HL-60 (cell line): ENCODE results near the gene ISLR2.
"Not testable (repeated sequence)": the region's sequence is repeated elsewhere in the genome, so short reads cannot be mapped to it uniquely, and the experiment has no call there.

Experiments used
- GABPA ChIP-seq: IDR thresholded peaks from 2 replicates; pipeline ENCODE4 v1.6.1; 2012; ENCODE audit warnings: low read depth
- POLR2AphosphoS5 ChIP-seq: IDR thresholded peaks from 2 replicates; pipeline ENCODE4 v1.6.1; 2012; ENCODE audit warnings: low read depth
- SPI1 ChIP-seq: IDR thresholded peaks from 2 replicates; pipeline ENCODE4 v1.6.1; 2012; ENCODE audit warnings: low read depth, mild to moderate bottlenecking, borderline replicate concordance
- TF ChIP-seq, protein P1 (sequence below): IDR thresholded peaks from 2 replicates; pipeline ENCODE4 v1.6.1; 2012; ENCODE audit warnings: low read depth; ENCODE audit not compliant: insufficient replicate concordance
- TF ChIP-seq, protein P2 (sequence below): IDR thresholded peaks from one replicate; pipeline ENCODE4 v1.5.1; 2011; ENCODE audit warnings: low read length, control low read depth, inconsistent platforms; ENCODE audit not compliant: insufficient read depth

DNA sequence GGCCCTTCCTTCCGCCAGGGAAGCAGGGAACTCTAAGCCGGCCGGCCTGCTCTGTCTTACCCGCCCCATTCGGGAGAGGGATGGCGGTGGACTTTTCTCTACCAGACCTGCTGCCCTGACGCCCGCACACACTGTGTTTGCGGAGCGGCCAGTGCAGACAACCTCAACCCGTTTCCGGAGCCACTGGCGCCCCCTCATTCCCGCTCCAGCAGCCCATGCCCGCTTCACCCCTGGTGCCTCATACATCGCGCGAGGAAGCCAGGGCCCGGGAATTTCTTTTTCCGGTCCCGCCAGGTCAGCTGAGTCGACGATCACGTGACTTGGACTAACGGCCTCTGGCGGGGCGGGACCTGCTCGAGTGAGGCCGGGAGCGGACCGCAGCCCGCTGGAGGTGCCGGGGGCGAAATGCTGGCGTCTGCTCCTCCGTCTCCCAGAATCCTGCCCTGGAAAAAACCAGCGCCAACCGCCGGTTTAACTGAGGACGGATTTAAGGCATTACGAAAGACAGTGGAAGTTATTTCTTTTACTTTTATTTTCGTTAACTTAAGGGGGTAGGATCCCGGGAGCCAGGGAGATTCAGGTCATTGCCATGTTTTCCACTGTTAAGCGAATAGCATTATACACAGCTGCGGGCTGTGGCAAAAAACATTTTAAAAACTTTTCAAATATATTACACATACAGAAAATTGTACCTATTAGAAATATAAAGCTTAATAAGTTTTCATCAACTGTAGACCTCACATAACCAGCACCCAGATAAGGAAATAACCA lies 30.2 kb upstream of the ISLR2 start:
- TF ChIP-seq, protein P1, sequence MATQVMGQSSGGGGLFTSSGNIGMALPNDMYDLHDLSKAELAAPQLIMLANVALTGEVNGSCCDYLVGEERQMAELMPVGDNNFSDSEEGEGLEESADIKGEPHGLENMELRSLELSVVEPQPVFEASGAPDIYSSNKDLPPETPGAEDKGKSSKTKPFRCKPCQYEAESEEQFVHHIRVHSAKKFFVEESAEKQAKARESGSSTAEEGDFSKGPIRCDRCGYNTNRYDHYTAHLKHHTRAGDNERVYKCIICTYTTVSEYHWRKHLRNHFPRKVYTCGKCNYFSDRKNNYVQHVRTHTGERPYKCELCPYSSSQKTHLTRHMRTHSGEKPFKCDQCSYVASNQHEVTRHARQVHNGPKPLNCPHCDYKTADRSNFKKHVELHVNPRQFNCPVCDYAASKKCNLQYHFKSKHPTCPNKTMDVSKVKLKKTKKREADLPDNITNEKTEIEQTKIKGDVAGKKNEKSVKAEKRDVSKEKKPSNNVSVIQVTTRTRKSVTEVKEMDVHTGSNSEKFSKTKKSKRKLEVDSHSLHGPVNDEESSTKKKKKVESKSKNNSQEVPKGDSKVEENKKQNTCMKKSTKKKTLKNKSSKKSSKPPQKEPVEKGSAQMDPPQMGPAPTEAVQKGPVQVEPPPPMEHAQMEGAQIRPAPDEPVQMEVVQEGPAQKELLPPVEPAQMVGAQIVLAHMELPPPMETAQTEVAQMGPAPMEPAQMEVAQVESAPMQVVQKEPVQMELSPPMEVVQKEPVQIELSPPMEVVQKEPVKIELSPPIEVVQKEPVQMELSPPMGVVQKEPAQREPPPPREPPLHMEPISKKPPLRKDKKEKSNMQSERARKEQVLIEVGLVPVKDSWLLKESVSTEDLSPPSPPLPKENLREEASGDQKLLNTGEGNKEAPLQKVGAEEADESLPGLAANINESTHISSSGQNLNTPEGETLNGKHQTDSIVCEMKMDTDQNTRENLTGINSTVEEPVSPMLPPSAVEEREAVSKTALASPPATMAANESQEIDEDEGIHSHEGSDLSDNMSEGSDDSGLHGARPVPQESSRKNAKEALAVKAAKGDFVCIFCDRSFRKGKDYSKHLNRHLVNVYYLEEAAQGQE: not testable (repeated sequence)
- TF ChIP-seq, protein P2, sequence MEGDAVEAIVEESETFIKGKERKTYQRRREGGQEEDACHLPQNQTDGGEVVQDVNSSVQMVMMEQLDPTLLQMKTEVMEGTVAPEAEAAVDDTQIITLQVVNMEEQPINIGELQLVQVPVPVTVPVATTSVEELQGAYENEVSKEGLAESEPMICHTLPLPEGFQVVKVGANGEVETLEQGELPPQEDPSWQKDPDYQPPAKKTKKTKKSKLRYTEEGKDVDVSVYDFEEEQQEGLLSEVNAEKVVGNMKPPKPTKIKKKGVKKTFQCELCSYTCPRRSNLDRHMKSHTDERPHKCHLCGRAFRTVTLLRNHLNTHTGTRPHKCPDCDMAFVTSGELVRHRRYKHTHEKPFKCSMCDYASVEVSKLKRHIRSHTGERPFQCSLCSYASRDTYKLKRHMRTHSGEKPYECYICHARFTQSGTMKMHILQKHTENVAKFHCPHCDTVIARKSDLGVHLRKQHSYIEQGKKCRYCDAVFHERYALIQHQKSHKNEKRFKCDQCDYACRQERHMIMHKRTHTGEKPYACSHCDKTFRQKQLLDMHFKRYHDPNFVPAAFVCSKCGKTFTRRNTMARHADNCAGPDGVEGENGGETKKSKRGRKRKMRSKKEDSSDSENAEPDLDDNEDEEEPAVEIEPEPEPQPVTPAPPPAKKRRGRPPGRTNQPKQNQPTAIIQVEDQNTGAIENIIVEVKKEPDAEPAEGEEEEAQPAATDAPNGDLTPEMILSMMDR: not testable (repeated sequence)
- not testable (repeated sequence) for TF ChIP-seq POLR2AphosphoS5, SPI1, GABPA
